ENCODE data around the gene DDX52.

Gene DDX52

DNA sequence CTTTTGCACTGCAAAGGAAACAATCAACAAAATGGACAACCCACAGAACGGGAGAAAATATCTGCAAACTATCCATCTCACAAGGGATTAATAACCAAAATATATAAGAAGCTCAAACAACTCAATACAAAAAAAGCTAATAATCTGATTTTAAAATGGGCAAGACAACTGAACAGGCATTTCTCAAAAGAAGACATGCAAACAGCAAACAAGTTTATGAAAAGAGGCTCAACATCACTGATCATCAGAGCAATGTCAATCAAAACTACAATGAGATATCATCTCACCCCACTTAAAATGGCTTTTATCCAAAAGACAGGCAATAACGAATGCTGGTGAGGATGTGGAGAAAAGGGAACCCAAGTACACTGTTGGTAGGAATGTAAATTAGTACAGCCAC lies 68.8 kb downstream of the DDX52 start:
- DNase-seq, result no peak

- DNase-seq, result no peak
Measured at GRCh38 chr17:37571674-37572073, 71.6 kb downstream of the DDX52 start.

- peak; percentile 7 for DNase-seq
Measured at GRCh38 chr17:37570527-37571093, 72.6 kb downstream of the DDX52 start.

- DNase-seq, result no peak
Measured at GRCh38 chr17:37568350-37569053, 74.7 kb downstream of the DDX52 start.

GRCh38 chr17:37567538-37567937 lies 75.7 kb downstream of the DDX52 start:
- no peak for DNase-seq

DNA sequence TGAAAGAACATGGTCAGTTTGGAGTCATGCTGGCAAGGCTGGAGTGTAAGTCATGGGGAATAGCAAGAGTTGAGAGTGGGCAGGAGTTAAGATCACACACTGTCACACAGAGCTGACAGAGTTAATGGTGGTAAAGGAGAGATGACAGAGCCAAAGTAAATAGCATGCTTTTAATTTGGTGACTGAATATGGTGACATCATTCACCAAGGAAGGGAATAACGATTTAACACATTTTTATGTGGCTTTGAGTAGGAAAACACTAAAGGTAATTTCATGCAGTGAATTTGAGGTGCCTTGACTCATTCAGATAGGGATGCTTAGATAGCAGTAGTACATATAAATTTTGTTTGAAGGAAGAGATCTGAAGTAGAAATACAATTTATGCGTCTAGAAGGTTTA lies 76.1 kb downstream of the DDX52 start:
- DNase-seq, result no peak

GRCh38 chr17:37564252-37564651 lies 79.0 kb downstream of the DDX52 start:
- no peak for DNase-seq

DNA sequence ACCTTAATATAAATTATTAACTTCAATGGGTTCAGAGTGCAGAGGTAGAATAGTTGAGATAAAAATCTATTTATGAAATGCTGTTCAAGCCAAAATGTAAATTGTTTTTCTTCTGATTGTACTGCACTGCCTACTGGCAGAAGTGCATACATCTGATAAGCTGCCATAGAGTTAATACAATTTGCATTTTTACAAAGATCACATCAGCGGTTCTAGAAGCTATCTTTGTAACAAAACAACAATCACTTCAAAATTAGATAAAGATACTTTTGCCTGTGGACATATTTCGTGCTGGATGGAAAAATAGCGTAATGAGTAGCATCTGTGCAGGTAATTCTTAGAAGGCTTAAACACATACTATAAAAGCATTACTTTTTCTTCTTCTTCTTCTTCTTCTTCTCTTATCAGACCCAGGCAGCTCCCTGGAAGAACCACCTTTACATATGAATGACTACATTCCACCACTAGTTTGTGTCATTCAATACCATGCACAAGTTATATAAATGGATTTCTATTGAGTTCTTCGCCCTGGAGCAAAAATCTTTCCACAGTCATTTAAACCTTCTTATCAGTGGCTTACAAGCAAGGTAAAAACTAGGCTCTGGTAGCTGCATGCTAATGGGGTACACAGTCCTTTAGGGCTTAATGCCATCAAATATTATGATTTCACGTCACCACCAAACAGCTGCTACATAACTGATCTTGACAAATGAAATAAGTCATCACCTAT lies 81.1 kb downstream of the DDX52 start:
- no peak for DNase-seq
